Measurements from ENCODE around the gene NSUN5.
"Not testable (repeated sequence)": the region's sequence is repeated elsewhere in the genome, so short reads cannot be mapped to it uniquely, and the experiment has no call there.

DNA sequence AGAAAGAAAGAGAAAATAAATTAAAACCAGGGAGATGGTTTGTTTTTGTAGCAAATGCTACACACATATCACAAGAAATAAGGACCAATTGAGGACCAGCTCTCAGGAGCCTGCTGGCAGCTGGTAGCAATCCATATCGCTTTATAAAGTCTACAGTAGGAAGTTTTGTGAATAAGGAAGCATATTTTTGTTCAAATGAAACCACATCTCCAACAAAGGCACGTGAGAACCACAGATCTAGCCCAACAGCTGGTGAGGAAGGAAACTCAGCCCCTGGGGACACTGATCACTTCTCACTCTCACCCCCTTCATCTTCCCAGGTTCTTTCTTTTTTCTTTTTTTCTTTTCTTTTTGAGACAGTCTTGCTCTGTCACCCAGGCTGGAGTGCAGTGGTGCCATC, 46.2 kb downstream of the NSUN5 start:
- not testable (repeated sequence) for TF ChIP-seq CTCF (IDR thresholded peaks at IDR 0.05; ENCODE audit: poor library complexity, severe bottlenecking); TAF1 (IDR thresholded peaks at IDR 0.05; ENCODE audit: low read depth); EZH2 (IDR thresholded peaks at IDR 0.05; ENCODE audit: borderline replicate concordance, insufficient read depth, low read length, poor library complexity, severe bottlenecking); EP300 (conservative IDR thresholded peaks at IDR 0.05; ENCODE audit: poor library complexity, severe bottlenecking)
